ENCODE data around the gene PIWIL1. TPM values are rescaled to one million over a fixed set of nuclear protein-coding genes. Genes with fewer than 3 reads are reported as not detected.

PIWIL1 gene
- total RNA-seq, 1 donor, result not detected

DNA sequence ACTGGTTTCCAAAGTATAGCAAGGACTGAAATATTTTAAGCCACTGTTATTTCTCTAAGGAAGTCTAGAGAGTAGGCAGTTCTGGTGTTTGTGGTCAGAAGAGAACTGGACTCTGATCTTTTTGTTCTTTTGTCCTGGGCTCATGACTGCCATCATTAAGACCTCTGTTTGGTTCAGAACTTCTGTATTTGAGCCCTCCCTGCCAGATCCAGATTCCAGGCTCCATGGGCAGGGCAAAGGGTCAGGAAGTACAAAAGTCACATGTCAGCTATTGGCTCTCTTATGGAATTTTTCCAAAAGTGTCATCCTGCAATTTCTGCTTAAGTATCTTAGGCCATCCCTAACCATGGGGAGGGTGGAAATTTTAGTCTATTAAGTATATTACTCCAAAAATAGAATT, 6.8 kb downstream of the PIWIL1 start:
- no peak for DNase-seq (ENCODE audit: low read depth)
- H3K4me3 ChIP-seq (ENCODE audit: low read depth, low read length), result no peak overlapping the region
- TF ChIP-seq, protein P1, sequence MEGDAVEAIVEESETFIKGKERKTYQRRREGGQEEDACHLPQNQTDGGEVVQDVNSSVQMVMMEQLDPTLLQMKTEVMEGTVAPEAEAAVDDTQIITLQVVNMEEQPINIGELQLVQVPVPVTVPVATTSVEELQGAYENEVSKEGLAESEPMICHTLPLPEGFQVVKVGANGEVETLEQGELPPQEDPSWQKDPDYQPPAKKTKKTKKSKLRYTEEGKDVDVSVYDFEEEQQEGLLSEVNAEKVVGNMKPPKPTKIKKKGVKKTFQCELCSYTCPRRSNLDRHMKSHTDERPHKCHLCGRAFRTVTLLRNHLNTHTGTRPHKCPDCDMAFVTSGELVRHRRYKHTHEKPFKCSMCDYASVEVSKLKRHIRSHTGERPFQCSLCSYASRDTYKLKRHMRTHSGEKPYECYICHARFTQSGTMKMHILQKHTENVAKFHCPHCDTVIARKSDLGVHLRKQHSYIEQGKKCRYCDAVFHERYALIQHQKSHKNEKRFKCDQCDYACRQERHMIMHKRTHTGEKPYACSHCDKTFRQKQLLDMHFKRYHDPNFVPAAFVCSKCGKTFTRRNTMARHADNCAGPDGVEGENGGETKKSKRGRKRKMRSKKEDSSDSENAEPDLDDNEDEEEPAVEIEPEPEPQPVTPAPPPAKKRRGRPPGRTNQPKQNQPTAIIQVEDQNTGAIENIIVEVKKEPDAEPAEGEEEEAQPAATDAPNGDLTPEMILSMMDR (IDR thresholded peaks at IDR 0.05; ENCODE audit: insufficient read depth, low read depth, low read length), result no peak

DNA sequence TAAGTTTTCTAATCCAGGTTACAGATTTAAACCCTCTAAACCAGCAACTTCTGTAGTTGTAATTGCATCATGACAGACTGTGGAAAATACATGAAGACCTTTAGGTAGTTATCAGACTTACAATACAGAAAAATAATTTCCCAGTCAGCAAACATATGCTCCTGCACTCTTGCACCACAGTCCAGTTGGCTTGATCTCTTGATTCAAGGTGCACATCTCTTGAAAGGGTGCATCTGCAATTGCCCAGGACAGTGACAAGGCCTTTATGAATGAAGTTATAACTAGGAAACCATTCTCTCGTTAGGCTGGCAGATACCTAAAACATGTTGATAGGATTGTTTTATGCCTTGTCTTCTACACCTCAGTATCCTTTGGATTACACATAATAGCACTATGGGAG, 7.6 kb downstream of the PIWIL1 start:
- TF ChIP-seq, protein P1 (IDR thresholded peaks at IDR 0.05; ENCODE audit: insufficient read depth, low read depth, low read length), result no peak
- H3K4me3 ChIP-seq (ENCODE audit: low read depth, low read length), result no peak overlapping the region
- DNase-seq (ENCODE audit: low read depth), result no peak

DNA sequence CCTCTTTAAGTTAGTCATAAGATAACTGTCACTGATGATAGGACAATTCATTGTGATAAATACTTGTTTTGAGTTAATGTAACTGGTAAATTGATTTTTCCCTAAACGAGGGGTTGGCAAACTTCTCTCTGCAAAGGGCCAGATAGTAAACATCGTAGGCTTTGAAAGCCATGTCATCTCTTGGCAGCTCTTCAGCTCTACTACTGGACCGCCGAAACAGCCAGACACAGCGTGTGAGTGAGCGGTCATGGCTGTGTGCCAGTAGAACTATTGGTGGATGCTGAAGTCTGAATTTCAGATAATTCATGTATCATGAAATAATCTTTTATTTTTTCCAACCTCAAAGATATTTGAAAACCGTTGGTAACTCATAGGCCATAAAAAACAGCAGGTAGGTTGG, 9.9 kb downstream of the PIWIL1 start:
- no peak overlapping the region for H3K4me3 ChIP-seq (ENCODE audit: low read depth, low read length)
- TF ChIP-seq, protein P1 (IDR thresholded peaks at IDR 0.05; ENCODE audit: insufficient read depth, low read depth, low read length), result no peak
- DNase-seq (ENCODE audit: low read depth), result no peak

DNA sequence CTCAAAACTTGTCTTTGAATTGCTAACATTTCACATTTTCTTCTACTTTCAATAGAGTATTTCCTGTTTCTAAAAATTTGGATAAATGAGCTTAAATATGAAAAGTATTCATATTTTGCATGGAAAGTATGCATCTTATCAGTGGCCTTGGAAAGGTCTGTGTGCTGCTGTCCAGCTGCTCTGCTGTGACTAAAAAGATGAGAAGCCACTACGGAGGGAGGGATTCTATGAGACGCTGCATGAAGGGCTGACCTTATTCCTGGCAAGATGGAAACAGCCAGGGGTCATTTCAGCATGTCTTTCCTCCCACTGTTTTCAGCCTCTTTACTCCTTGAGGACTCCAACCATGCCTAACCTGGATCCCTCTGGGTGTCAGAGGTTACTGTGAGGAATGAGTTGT, 13.0 kb downstream of the PIWIL1 start:
- DNase-seq (ENCODE audit: low read depth), result no peak
- H3K4me3 ChIP-seq (ENCODE audit: low read depth, low read length), result no peak overlapping the region
- TF ChIP-seq, protein P1 (IDR thresholded peaks at IDR 0.05; ENCODE audit: insufficient read depth, low read depth, low read length), result no peak

DNA sequence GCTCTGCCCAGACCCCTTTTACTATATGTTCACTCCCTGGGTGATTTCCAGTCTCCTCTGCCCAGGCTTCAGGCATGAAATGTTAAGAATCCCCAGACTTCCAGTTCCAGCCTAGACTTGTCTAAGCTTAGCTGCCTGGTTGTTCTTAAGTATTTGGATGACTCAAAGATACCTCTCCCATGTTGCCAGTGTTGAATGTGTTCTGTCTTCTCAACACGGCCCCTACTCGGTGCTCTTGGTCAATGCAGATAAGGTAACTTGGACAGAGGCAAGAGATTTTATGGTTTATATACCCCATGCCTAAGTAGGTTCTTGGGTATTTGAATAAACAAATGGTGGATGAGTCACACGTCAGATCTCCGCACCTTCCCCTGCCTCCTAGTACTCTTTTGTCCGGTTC, 13.6 kb downstream of the PIWIL1 start:
- TF ChIP-seq, protein P1 (IDR thresholded peaks at IDR 0.05; ENCODE audit: insufficient read depth, low read depth, low read length), result no peak
- DNase-seq (ENCODE audit: low read depth), result no peak
- no peak overlapping the region for H3K4me3 ChIP-seq (ENCODE audit: low read depth, low read length)

DNA sequence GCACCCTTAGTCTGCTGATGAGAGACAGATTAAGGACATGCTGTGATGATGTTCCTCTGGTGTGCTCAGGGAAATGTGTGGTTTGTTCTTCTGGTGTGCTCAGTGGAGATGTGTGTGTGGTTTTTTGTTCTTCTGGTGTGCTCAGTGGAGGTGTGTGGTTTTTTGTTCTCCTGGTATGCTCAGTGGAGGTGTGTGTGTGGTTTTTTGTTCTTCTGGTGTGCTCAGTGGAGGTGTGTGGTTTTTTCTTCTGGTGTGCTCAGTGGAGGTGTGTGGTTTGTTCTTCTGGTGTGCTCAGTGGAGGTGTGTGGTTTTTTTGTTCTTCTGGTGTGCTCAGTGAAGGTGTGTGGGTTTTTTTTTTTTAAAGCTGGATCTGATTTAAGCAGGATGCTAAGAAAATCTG, 15.4 kb downstream of the PIWIL1 start:
- TF ChIP-seq, protein P1 (IDR thresholded peaks at IDR 0.05; ENCODE audit: insufficient read depth, low read depth, low read length), result no peak
- no peak for DNase-seq (ENCODE audit: low read depth)
- no peak overlapping the region for H3K4me3 ChIP-seq (ENCODE audit: low read depth, low read length)

DNA sequence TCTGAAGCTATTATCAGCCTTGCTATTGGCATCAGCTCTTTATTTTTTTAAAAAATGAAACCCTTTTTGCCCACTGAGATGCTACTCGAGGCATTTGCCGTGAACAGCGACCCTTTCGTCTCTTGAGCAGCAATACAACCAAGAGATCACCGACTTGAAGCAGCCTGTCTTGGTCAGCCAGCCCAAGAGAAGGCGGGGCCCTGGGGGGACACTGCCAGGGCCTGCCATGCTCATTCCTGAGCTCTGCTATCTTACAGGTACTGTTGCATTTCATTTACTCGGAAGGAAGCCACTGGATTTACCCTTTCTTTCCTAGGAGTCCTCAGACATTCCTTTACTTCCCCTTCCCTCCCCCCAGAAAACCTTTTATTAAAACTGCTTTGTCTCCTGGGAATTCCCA, 16.7 kb downstream of the PIWIL1 start:
- TF ChIP-seq, protein P1 (IDR thresholded peaks at IDR 0.05; ENCODE audit: insufficient read depth, low read depth, low read length), result no peak
- no peak for DNase-seq (ENCODE audit: low read depth)

More for the DNA sequence above, 16.7 kb downstream of the PIWIL1 start:
- H3K4me3 ChIP-seq (ENCODE audit: low read depth, low read length), result no peak overlapping the region
